SK-N-SH (cell line): Measurements from ENCODE around the gene NUCB1.

Source experiments
- CTCF ChIP-seq: fragments of 200-600 bp; sonication (generic); IDR thresholded peaks from 2 replicates; pipeline ENCODE4 v1.6.1; 2017; ENCODE audit warnings: antibody characterized with exemption, mild to moderate bottlenecking, moderate library complexity
- ELF1 ChIP-seq: IDR thresholded peaks from 2 replicates; pipeline ENCODE4 v1.4.0; 2012
- EP300 ChIP-seq, 2 experiments: IDR thresholded peaks; 2 replicates each; pipeline versions ENCODE4 v1.4.0 to v1.6.1; 2012; ENCODE audit warnings: borderline replicate concordance in 1 of 2, low read depth in 1 of 2, low read length in 1 of 2
- EZH2phosphoT487 ChIP-seq: fragments of 200-600 bp; sonication (generic); IDR thresholded peaks from 2 replicates; pipeline ENCODE4 v1.6.1; 2017; ENCODE audit warnings: low read depth, mixed run types, mild to moderate bottlenecking, antibody characterized with exemption, moderate library complexity, borderline replicate concordance
- FOXJ3 ChIP-seq: sonication (generic); formaldehyde crosslinking; IDR thresholded peaks from 2 replicates; pipeline ENCODE4 v1.5.1; 2020; ENCODE audit warnings: mild to moderate bottlenecking, missing genetic modification reagents
- GABPA ChIP-seq: IDR thresholded peaks from 2 replicates; pipeline ENCODE4 v1.4.0; 2012; ENCODE audit warnings: low read depth, mild to moderate bottlenecking
- MXI1 ChIP-seq: IDR thresholded peaks from 2 replicates; pipeline ENCODE4 v1.6.1; 2012; ENCODE audit warnings: mild to moderate bottlenecking, low read depth, low read length, improper control_type of control experiment
- SMC3 ChIP-seq: IDR thresholded peaks from 2 replicates; pipeline ENCODE4 v1.6.1; 2012; ENCODE audit warnings: low read depth, low read length, improper control_type of control experiment
- TAF1 ChIP-seq: IDR thresholded peaks from 2 replicates; pipeline ENCODE4 v1.6.1; 2012; ENCODE audit warnings: low read depth, mild to moderate bottlenecking, low read length, moderate library complexity, borderline replicate concordance
- TEAD4 ChIP-seq: IDR thresholded peaks from 2 replicates; pipeline ENCODE4 v1.4.0; 2012; ENCODE audit warnings: mild to moderate bottlenecking, borderline replicate concordance; ENCODE audit not compliant: insufficient read depth
- YY1 ChIP-seq: IDR thresholded peaks from 2 replicates; pipeline ENCODE4 v1.4.0; 2012; ENCODE audit warnings: low read depth, mild to moderate bottlenecking
- TF ChIP-seq, protein P1 (sequence below): IDR thresholded peaks from 2 replicates; pipeline ENCODE4 v1.4.0; 2012; ENCODE audit warnings: low read depth, borderline replicate concordance

GRCh38 chr19:48862827-48863226 lies 37.3 kb upstream of the NUCB1 start:
- no peak for TF ChIP-seq FOXJ3 (CRISPR knock-in tag)
- TF ChIP-seq EP300 (IDR thresholded peaks at IDR 0.05; ENCODE audit: borderline replicate concordance in 1 of 2, low read depth in 1 of 2, low read length in 1 of 2), result no peak
- TF ChIP-seq, protein P1, sequence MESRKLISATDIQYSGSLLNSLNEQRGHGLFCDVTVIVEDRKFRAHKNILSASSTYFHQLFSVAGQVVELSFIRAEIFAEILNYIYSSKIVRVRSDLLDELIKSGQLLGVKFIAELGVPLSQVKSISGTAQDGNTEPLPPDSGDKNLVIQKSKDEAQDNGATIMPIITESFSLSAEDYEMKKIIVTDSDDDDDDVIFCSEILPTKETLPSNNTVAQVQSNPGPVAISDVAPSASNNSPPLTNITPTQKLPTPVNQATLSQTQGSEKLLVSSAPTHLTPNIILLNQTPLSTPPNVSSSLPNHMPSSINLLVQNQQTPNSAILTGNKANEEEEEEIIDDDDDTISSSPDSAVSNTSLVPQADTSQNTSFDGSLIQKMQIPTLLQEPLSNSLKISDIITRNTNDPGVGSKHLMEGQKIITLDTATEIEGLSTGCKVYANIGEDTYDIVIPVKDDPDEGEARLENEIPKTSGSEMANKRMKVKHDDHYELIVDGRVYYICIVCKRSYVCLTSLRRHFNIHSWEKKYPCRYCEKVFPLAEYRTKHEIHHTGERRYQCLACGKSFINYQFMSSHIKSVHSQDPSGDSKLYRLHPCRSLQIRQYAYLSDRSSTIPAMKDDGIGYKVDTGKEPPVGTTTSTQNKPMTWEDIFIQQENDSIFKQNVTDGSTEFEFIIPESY, result no peak
- no peak for TF ChIP-seq ELF1
- TF ChIP-seq MXI1, result no peak
- TF ChIP-seq CTCF, result no peak
- TF ChIP-seq SMC3, result no peak
- TF ChIP-seq TAF1, result no peak
- TF ChIP-seq GABPA, result no peak
- no peak for TF ChIP-seq YY1
- no peak for TF ChIP-seq TEAD4
- no peak for TF ChIP-seq EZH2phosphoT487
